GM12878 (cell line): ENCODE results near the gene AMIGO2. TPM values are rescaled to one million over a fixed set of nuclear protein-coding genes. Genes with fewer than 3 reads are reported as not detected.

Experiments
- ATAC-seq: fragments of 200-7000 bp; cut with Tn5 transposase; 3 replicates; pipeline ENCODE4 v1.9.1; 2020; ENCODE audit warnings: mild to moderate bottlenecking, moderate library complexity
- BruUV-seq: library from RNA; stranded (reverse); fragments of 400-500 nt; replicated peaks from 2 replicates; lab custom pipeline; 2021; lab: Mats Ljungman, UMichigan
- CTCF ChIA-PET: fragments of 300-600 bp; sonication (Branson Sonifier 250); formaldehyde crosslinking; extraction: SDS; loops from one replicate; lab custom pipeline; 2021; ENCODE audit warnings: inconsistent platforms; lab: Yijun Ruan, JAX
- POLR2A ChIA-PET: fragments of 350-600 bp; formaldehyde crosslinking; extraction: SDS; loops from one replicate; lab custom pipeline; 2021; ENCODE audit warnings: inconsistent platforms; lab: Charles Lee
- RAD21 ChIA-PET: fragments of 300-600 bp; sonication (Branson Sonifier 250); formaldehyde crosslinking; loops from one replicate; lab custom pipeline; 2023; ENCODE audit warnings: antibody characterized with exemption; ENCODE audit not compliant: unreplicated experiment; lab: Charles Lee
- SMC1A ChIA-PET: fragments of 300-600 bp; sonication (Branson Sonifier 250); formaldehyde crosslinking; loops from one replicate; lab custom pipeline; 2023; ENCODE audit not compliant: unreplicated experiment, uncharacterized antibody; lab: Charles Lee
- DNase-seq: peaks from one replicate; pipeline ENCODE4 v3.0.0-alpha.2; 2011; ENCODE audit warnings: low read depth, low spot score
- FAIRE-seq: peaks from 3 replicates; lab custom pipeline; 2011; peaks lifted over from hg19 to GRCh38; lab: Jason Lieb, UNC
- H2AFZ ChIP-seq: 2 replicates; pipeline ENCODE4 v1.6.0; 2011; ENCODE audit warnings: low read depth, low read length, control low read depth; ENCODE audit not compliant: control insufficient read depth
- H3K27ac ChIP-seq: 2 replicates; pipeline ENCODE4 v1.5.1; 2011; ENCODE audit warnings: control low read depth; ENCODE audit not compliant: control insufficient read depth, insufficient read depth
- H3K27me3 ChIP-seq, 2 experiments: replicated peaks in 1 of 2; 2 replicates each; pipeline versions ENCODE4 v1.6.0 to v1.6.1; 2011; ENCODE audit warnings: low read length in 1 of 2; ENCODE audit not compliant: control insufficient read depth in 2 of 2, insufficient read depth in 2 of 2
- H3K36me3 ChIP-seq, 2 experiments: 2 replicates each; pipeline ENCODE4 v1.5.1; 2011; ENCODE audit warnings: low read length in 1 of 2; ENCODE audit not compliant: control insufficient read depth in 2 of 2, insufficient read depth in 2 of 2
- H3K4me1 ChIP-seq: 2 replicates; pipeline ENCODE4 v1.6.1; 2011; ENCODE audit warnings: mild to moderate bottlenecking, low read length, moderate library complexity, mixed read lengths; ENCODE audit not compliant: control insufficient read depth, insufficient read depth
- H3K4me2 ChIP-seq: 2 replicates; pipeline ENCODE4 v1.6.0; 2011; ENCODE audit warnings: control low read depth; ENCODE audit not compliant: control insufficient read depth, insufficient read depth
- H3K4me3 ChIP-seq: fragments of 200-600 bp; sonication (generic); 2 replicates; pipeline ENCODE4 v1.5.1; 2016
- H3K79me2 ChIP-seq: 2 replicates; pipeline ENCODE4 v1.6.0; 2011; ENCODE audit warnings: low read length; ENCODE audit not compliant: control insufficient read depth, insufficient read depth
- H3K9ac ChIP-seq: 2 replicates; pipeline ENCODE4 v1.8.0; 2011; ENCODE audit warnings: low read length, control low read depth, mixed read lengths; ENCODE audit not compliant: control insufficient read depth, insufficient read depth
- H3K9me3 ChIP-seq: replicated peaks from 3 replicates; pipeline ENCODE4 v1.5.1; 2011; ENCODE audit warnings: mild to moderate bottlenecking, low read length; ENCODE audit not compliant: control insufficient read depth, insufficient read depth
- H4K20me1 ChIP-seq: 2 replicates; pipeline ENCODE4 v1.6.0; 2011; ENCODE audit not compliant: control insufficient read depth, insufficient read depth
- WGBS: methylation state at CpG from one replicate; pipeline ENCODE4 v1.1.6; 2016; ENCODE audit warnings: low lambda C conversion rate; ENCODE audit not compliant: insufficient replicate concordance, insufficient coverage; ENCODE audit errors: missing lambda C conversion rate; 5-methylcytosine and 5-hydroxymethylcytosine counted together
- in situ Hi-C: fragments of 300-500 bp; cut with MboI; formaldehyde crosslinking; loops from 9 replicates; pipeline ENCODE4 v1.14.3; 2018; ENCODE audit warnings: mixed read lengths
- intact Hi-C: fragments of 100-400 bp; cut with micrococcal nuclease; formaldehyde crosslinking; loops from one replicate; pipeline ENCODE4 v1.14.2; 2022; ENCODE audit not compliant: unreplicated experiment
- polyA plus RNA-seq, 11 experiments: library from polyadenylated mRNA; depleted of rRNA in 4 of 11; unstranded in 6 of 11; stranded (reverse) in 5 of 11; fragments of >200 nt; fragmentation: Nextera tagmentation in 4 of 11; fragmentation: Illumina TruSeq in 1 of 11; extraction: Ambion mirVana in 4 of 11; extraction: Trizol in 1 of 11; gene quantifications; 1 replicate in 1 of 11; 2 replicates in 10 of 11; pipeline versions ENCODE4 v1.2.1 to v1.2.3, GENCODE V29; 2011 to 2016; ENCODE audit warnings: inconsistent platforms in 2 of 11, missing spikeins in 2 of 11, low read depth in 1 of 11
- total RNA-seq, 4 experiments: library from RNA; depleted of rRNA in 3 of 4; stranded (reverse); fragments of >200 nt in 3 of 4; fragmentation: Illumina TruSeq in 1 of 4; extraction: Trizol in 1 of 4; gene quantifications; 2 replicates each; pipeline versions ENCODE4 v1.2.1 to v1.2.3, GENCODE V29; 2013 to 2021
- TF ChIP-seq, protein P1 (sequence below): fragments of 450-650 bp; IDR thresholded peaks from 2 replicates; pipeline ENCODE4 v1.6.1; 2017; ENCODE audit warnings: mild to moderate bottlenecking, moderate library complexity
- TF ChIP-seq, protein P2 (sequence below): IDR thresholded peaks from 2 replicates; pipeline ENCODE4 v1.6.1; 2012; ENCODE audit warnings: low read depth, low read length, improper control_type of control experiment

AMIGO2 gene
- total and polyA plus RNA-seq, 10 of the 15 experiments (the other 5 are each of a cell fraction or from before 2014, with no cell fraction given): 0.03 to 0.15 (median 0.11) TPM; not detected in 7

DNA sequence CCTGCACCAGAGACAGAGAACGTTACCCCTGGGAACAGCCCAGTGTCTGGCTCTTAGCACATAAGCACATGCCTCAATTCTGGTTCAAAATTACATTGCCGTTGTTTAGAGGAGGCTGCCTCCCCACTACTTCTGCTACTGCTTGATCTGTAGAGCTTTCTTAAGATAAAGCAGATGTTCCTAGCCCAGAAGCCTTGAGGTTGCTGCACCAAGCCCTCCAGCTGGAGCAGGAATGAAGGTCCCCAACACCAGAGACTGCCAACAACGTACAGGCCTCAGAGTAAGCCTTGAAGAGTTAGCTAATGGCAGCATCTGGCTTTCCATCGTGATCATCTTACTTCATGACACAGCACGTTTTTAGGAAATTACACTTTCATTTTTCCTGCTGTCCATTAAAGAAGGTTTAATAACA, 34.7 kb upstream of the AMIGO2 start:
- H3K4me2 ChIP-seq: no peak overlapping the region
- in situ Hi-C loops: no loop called here
- intact Hi-C loops: no loop called here
- DNase-seq (no peak), ATAC-seq (no peak), FAIRE-seq (no peak)
- no peaks in the 10 kb centered on the region for H3K9me3 ChIP-seq
- WGBS: 26% methylated on average over 5 of the region's 5 CpGs
- no peaks in the 10 kb centered on the region for H4K20me1 ChIP-seq
- no peak overlapping the region for H2AFZ ChIP-seq
- H3K4me3 ChIP-seq: no peak overlapping the region
- no peaks in the 10 kb centered on the region for H3K36me3 ChIP-seq
- no peaks in the 10 kb centered on the region for H3K4me1 ChIP-seq
- no peaks in the 10 kb centered on the region for H3K27me3 ChIP-seq
- TF ChIP-seq, protein P1, sequence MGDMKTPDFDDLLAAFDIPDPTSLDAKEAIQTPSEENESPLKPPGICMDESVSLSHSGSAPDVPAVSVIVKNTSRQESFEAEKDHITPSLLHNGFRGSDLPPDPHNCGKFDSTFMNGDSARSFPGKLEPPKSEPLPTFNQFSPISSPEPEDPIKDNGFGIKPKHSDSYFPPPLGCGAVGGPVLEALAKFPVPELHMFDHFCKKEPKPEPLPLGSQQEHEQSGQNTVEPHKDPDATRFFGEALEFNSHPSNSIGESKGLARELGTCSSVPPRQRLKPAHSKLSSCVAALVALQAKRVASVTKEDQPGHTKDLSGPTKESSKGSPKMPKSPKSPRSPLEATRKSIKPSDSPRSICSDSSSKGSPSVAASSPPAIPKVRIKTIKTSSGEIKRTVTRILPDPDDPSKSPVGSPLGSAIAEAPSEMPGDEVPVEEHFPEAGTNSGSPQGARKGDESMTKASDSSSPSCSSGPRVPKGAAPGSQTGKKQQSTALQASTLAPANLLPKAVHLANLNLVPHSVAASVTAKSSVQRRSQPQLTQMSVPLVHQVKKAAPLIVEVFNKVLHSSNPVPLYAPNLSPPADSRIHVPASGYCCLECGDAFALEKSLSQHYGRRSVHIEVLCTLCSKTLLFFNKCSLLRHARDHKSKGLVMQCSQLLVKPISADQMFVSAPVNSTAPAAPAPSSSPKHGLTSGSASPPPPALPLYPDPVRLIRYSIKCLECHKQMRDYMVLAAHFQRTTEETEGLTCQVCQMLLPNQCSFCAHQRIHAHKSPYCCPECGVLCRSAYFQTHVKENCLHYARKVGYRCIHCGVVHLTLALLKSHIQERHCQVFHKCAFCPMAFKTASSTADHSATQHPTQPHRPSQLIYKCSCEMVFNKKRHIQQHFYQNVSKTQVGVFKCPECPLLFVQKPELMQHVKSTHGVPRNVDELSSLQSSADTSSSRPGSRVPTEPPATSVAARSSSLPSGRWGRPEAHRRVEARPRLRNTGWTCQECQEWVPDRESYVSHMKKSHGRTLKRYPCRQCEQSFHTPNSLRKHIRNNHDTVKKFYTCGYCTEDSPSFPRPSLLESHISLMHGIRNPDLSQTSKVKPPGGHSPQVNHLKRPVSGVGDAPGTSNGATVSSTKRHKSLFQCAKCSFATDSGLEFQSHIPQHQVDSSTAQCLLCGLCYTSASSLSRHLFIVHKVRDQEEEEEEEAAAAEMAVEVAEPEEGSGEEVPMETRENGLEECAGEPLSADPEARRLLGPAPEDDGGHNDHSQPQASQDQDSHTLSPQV: no peak
- TF ChIP-seq, protein P2, sequence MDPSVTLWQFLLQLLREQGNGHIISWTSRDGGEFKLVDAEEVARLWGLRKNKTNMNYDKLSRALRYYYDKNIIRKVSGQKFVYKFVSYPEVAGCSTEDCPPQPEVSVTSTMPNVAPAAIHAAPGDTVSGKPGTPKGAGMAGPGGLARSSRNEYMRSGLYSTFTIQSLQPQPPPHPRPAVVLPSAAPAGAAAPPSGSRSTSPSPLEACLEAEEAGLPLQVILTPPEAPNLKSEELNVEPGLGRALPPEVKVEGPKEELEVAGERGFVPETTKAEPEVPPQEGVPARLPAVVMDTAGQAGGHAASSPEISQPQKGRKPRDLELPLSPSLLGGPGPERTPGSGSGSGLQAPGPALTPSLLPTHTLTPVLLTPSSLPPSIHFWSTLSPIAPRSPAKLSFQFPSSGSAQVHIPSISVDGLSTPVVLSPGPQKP: no peak
- H3K9ac ChIP-seq: no peak overlapping the region
- H3K79me2 ChIP-seq: no peaks in the 10 kb centered on the region
- ChIA-PET POLR2A (no interaction called here), SMC1A (no interaction called here), CTCF (no interaction called here), RAD21 (no interaction called here)
- BruUV-seq: no TSS peak
- no peak overlapping the region for H3K27ac ChIP-seq
